Duodenal mucosa (tissue), 2 donors: Measurements from ENCODE around the gene GATAD2A.

Experiments
- H3K27ac ChIP-seq: one replicate; pipeline ENCODE4 v1.7.0; 2013; ENCODE audit warnings: low read depth, low read length
- H3K27me3 ChIP-seq, 2 donors: one replicate each; pipeline ENCODE4 v1.7.0; 2013; ENCODE audit warnings: low read length in 2 of 2, control low read depth in 1 of 2; ENCODE audit not compliant: insufficient read depth in 2 of 2, control insufficient read depth in 1 of 2
- H3K36me3 ChIP-seq, 2 donors: one replicate each; pipeline ENCODE4 v1.7.0; 2013; ENCODE audit warnings: low read length in 2 of 2, control low read depth in 1 of 2; ENCODE audit not compliant: insufficient read depth in 2 of 2, control insufficient read depth in 1 of 2
- H3K4me1 ChIP-seq, 2 donors: one replicate each; pipeline ENCODE4 v1.7.0; 2013; ENCODE audit warnings: low read length in 2 of 2, control low read depth in 1 of 2; ENCODE audit not compliant: insufficient read depth in 2 of 2, control insufficient read depth in 1 of 2
- H3K4me3 ChIP-seq, 2 donors: one replicate each; pipeline ENCODE4 v1.7.0; 2013; ENCODE audit warnings: low read length in 2 of 2, low read depth in 1 of 2
- H3K9ac ChIP-seq, 2 donors: one replicate each; pipeline ENCODE4 v1.7.0; 2013; ENCODE audit warnings: low read length in 2 of 2, low read depth in 1 of 2
- H3K9me3 ChIP-seq, 2 donors: one replicate each; pipeline ENCODE4 v1.7.0; 2013; ENCODE audit warnings: low read length in 2 of 2, control low read depth in 1 of 2; ENCODE audit not compliant: control insufficient read depth in 1 of 2

Gene GATAD2A

GRCh38 chr19:19409205-19409604 lies 3.7 kb downstream of the GATAD2A start:
- H3K27me3 ChIP-seq = no peaks in the 10 kb centered on the region
- H3K27ac ChIP-seq = no peak overlapping the region
- H3K9ac ChIP-seq = no peak overlapping the region
- no peak overlapping the region for H3K4me3 ChIP-seq
- no peaks in the 10 kb centered on the region for H3K9me3 ChIP-seq
- peaks cover 36 to 48% of the 10 kb centered on the region in 2 donors for H3K4me1 ChIP-seq
- peaks cover 0 to 4% of the 10 kb centered on the region in 2 donors for H3K36me3 ChIP-seq

- H3K36me3 ChIP-seq = peaks cover 0 to 4% of the 10 kb centered on the region in 2 donors
- H3K4me1 ChIP-seq = peaks cover 36 to 48% of the 10 kb centered on the region in 2 donors
- H3K27ac ChIP-seq = no peak overlapping the region
- no peak overlapping the region for H3K4me3 ChIP-seq
- H3K9me3 ChIP-seq = no peaks in the 10 kb centered on the region
- H3K27me3 ChIP-seq = no peaks in the 10 kb centered on the region
- no peak overlapping the region for H3K9ac ChIP-seq
Observed at GRCh38 chr19:19409631-19410030, 4.2 kb downstream of the GATAD2A start.

- no peak overlapping the region for H3K27ac ChIP-seq
- peaks cover 36 to 43% of the 10 kb centered on the region in 2 donors for H3K4me1 ChIP-seq
- no peaks in the 10 kb centered on the region for H3K27me3 ChIP-seq
- H3K4me3 ChIP-seq = no peak overlapping the region
- peaks cover 0 to 4% of the 10 kb centered on the region in 2 donors for H3K36me3 ChIP-seq
- H3K9ac ChIP-seq = no peak overlapping the region
- H3K9me3 ChIP-seq = no peaks in the 10 kb centered on the region
Observed at GRCh38 chr19:19410553-19411550, 5.4 kb downstream of the GATAD2A start.

GRCh38 chr19:19416280-19416679 lies 10.8 kb downstream of the GATAD2A start:
- Histone ChIP-seq H3K9ac (no peak overlapping the region), H3K4me3 (no peak overlapping the region), H3K27me3 (no peaks in the 10 kb centered on the region), H3K27ac (no peak overlapping the region), H3K36me3 (no peaks in the 10 kb centered on the region), H3K9me3 (no peaks in the 10 kb centered on the region), H3K4me1 (peaks cover 7 to 19% of the 10 kb centered on the region in 2 donors)

- Histone ChIP-seq H3K27me3 (no peaks in the 10 kb centered on the region), H3K36me3 (no peaks in the 10 kb centered on the region), H3K27ac (no peak overlapping the region), H3K4me3 (no peak overlapping the region), H3K9ac (no peak overlapping the region), H3K9me3 (no peaks in the 10 kb centered on the region), H3K4me1 (peaks cover 9 to 19% of the 10 kb centered on the region in 2 donors)
Observed at GRCh38 chr19:19417046-19417445, 11.6 kb downstream of the GATAD2A start.

GRCh38 chr19:19417628-19418245 lies 12.3 kb downstream of the GATAD2A start:
- Histone ChIP-seq H3K27ac (no peak overlapping the region), H3K4me1 (peaks cover 9 to 19% of the 10 kb centered on the region in 2 donors), H3K9ac (no peak overlapping the region), H3K4me3 (no peak overlapping the region), H3K9me3 (no peaks in the 10 kb centered on the region), H3K27me3 (no peaks in the 10 kb centered on the region), H3K36me3 (no peaks in the 10 kb centered on the region)

GRCh38 chr19:19418555-19419260 lies 13.2 kb downstream of the GATAD2A start:
- no peak overlapping the region for H3K9ac ChIP-seq
- no peak overlapping the region for H3K4me3 ChIP-seq
- no peak overlapping the region for H3K27ac ChIP-seq
- H3K4me1 ChIP-seq = peaks cover 9 to 19% of the 10 kb centered on the region in 2 donors
- H3K36me3 ChIP-seq = no peaks in the 10 kb centered on the region
- H3K9me3 ChIP-seq = no peaks in the 10 kb centered on the region
- no peaks in the 10 kb centered on the region for H3K27me3 ChIP-seq

GRCh38 chr19:19420570-19421298 lies 15.3 kb downstream of the GATAD2A start:
- Histone ChIP-seq H3K27me3 (no peaks in the 10 kb centered on the region), H3K9ac (no peak overlapping the region), H3K36me3 (no peaks in the 10 kb centered on the region), H3K9me3 (no peaks in the 10 kb centered on the region), H3K4me3 (no peak overlapping the region), H3K4me1 (peaks cover 9 to 27% of the 10 kb centered on the region in 2 donors), H3K27ac (no peak overlapping the region)

GRCh38 chr19:19421299-19421696 lies 15.8 kb downstream of the GATAD2A start:
- no peaks in the 10 kb centered on the region for H3K36me3 ChIP-seq
- H3K27ac ChIP-seq = no peak overlapping the region
- H3K9ac ChIP-seq = no peak overlapping the region
- no peaks in the 10 kb centered on the region for H3K9me3 ChIP-seq
- H3K4me3 ChIP-seq = no peak overlapping the region
- H3K27me3 ChIP-seq = no peaks in the 10 kb centered on the region
- H3K4me1 ChIP-seq = peaks cover 9 to 27% of the 10 kb centered on the region in 2 donors
